Dendritic cell treated with granulocyte-macrophage colony-stimulating factor and Interleukin-4, amounts not matched to agents 40 ng/mL and 50 ng/mL, for 4 days (primary cell): ENCODE results near the gene C9orf78.

Experiments used
- H3K27ac Mint-ChIP-seq: one replicate; pipeline ENCODE4 v1.8.0; 2022; ENCODE audit warnings: mild to moderate bottlenecking, mixed read lengths
- H3K27me3 Mint-ChIP-seq: one replicate; pipeline ENCODE4 v1.8.0; 2022; ENCODE audit warnings: mild to moderate bottlenecking, mixed read lengths
- H3K36me3 Mint-ChIP-seq: one replicate; pipeline ENCODE4 v1.8.0; 2022; ENCODE audit warnings: low read depth, mixed read lengths
- H3K4me1 Mint-ChIP-seq: one replicate; pipeline ENCODE4 v1.8.0; 2022; ENCODE audit warnings: low read depth, mixed read lengths
- H3K4me3 Mint-ChIP-seq: one replicate; pipeline ENCODE4 v1.8.0; 2022; ENCODE audit warnings: mild to moderate bottlenecking, moderate library complexity, mixed read lengths
- H3K9me3 Mint-ChIP-seq: one replicate; pipeline ENCODE4 v1.8.0; 2022; ENCODE audit warnings: mixed read lengths
- intact Hi-C: fragments of 100-400 bp; cut with micrococcal nuclease; formaldehyde crosslinking; loops from one replicate; pipeline ENCODE4 v1.15.0; 2022

C9orf78 gene

GRCh38 chr9:129816501-129817435 is 18.3 kb downstream of the C9orf78 start:
- intact Hi-C loops: no loop called here
- H3K4me3 Mint-ChIP-seq: no peak overlapping the region
- peaks cover 96% of the 10 kb centered on the region for H3K36me3 Mint-ChIP-seq
- no peaks in the 10 kb centered on the region for H3K27me3 Mint-ChIP-seq
- no peaks in the 10 kb centered on the region for H3K9me3 Mint-ChIP-seq
- H3K27ac Mint-ChIP-seq: peak overlapping the region; percentile 69
- H3K4me1 Mint-ChIP-seq: peaks cover 57% of the 10 kb centered on the region

DNA sequence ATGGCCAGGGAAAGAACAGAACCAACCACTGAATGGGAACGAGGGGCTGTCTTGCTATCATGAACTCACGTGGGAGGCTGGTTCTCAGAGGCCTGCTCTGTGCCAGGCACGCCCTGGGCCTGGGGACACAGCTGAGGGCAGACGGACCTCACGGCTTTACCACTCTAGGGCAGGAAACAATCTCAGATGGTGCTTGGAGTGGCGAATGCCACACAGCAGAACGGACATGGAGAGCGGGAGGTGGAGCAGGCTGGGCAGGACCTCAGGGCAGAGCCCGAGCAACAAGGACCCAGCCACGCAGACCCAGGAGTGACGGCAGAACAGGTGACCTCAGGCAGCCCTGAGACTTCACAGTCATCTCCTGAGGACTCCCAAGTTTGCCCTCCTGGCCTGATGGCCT is 19.8 kb downstream of the C9orf78 start:
- Mint-ChIP-seq H3K27me3 (no peaks in the 10 kb centered on the region), H3K9me3 (no peaks in the 10 kb centered on the region), H3K36me3 (peaks cover 96% of the 10 kb centered on the region), H3K27ac (peak overlapping the region; percentile 40), H3K4me3 (no peak overlapping the region), H3K4me1 (peaks cover 57% of the 10 kb centered on the region)
- intact Hi-C loops: no loop called here

DNA sequence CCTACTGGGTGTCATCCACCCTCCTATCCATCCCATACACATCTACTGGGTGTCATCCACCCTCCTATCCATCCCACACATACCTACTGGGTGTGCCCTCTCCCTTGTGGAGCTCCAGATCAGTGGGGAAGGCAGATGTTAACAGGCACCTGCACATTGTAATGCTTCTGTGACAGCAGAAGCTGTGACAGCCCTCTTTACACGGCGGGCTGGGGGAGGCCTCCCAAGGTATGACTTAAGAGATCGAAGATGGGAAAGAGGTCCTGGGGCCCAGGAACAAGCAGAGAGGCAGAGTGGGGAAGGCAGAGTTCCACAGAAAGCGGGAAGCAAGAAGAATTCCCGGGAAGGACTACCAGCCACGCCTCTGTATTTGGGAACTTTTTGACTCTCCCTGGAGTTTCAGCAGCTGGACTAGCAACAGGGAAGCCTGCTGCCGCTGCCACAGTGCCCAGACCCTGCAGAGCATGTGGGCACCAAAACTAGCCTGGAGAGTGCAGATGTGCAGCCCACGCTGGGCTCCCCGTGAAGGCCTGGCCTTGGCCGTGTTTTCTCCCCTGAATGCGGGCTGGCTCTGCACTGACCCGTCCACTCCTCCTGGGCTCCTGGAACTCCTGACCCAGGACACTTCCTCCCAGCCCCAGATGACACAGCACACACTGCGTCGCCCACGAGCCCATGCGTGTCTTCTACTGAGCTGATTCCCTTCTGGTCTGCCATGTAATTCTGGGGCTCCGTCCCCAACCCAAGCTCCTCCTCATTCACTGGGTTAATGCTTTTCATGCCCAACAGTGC is 20.4 kb downstream of the C9orf78 start:
- Mint-ChIP-seq H3K27ac (peak overlapping the region; percentile 40), H3K36me3 (peaks cover 99% of the 10 kb centered on the region), H3K9me3 (no peaks in the 10 kb centered on the region), H3K4me3 (no peak overlapping the region), H3K4me1 (peaks cover 57% of the 10 kb centered on the region), H3K27me3 (no peaks in the 10 kb centered on the region)
- intact Hi-C loops: no loop called here

DNA sequence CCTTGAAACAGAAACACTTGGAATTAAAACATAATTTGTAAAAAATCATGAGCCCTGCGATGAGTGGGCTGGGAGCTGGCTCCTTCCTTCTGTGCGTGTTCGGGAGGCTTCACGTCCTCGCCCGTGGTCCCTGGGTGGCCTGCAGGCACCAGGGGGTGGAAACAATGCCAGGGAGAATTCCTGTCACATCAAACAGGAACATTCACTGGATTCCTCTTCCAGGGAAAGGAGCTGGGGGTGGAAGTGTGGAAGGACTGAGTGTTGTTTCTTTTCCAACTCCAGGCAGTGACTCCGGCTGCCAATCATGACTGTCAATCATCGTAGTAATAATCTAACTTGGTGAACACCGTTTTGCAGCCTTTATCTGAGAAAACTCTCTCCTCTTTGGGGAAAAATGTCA is 21.4 kb downstream of the C9orf78 start:
- H3K4me1 Mint-ChIP-seq: peaks cover 51% of the 10 kb centered on the region
- no peaks in the 10 kb centered on the region for H3K9me3 Mint-ChIP-seq
- H3K27me3 Mint-ChIP-seq: no peaks in the 10 kb centered on the region
- intact Hi-C loops: no loop called here
- H3K4me3 Mint-ChIP-seq: no peak overlapping the region
- H3K27ac Mint-ChIP-seq: no peak overlapping the region
- H3K36me3 Mint-ChIP-seq: peaks cover 100% of the 10 kb centered on the region

DNA sequence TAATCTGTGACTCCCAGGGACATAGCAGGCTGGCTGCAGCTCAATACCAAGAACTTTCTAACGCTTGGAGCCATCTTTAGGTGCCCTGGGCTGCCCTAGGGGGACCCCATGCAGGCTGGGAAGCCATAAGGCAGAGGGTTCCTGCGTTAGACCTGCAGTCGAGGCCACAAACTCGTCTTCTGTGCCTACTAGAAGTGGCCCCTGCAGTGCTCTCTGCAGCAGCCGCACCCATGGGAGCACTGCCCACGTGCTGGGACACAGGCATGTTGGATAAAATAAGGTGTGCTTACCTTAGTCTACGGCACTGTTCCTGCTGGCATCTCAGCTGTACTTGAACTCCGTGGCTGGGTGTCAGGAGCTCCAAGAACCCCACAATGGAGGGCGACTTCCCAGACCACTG is 22.7 kb downstream of the C9orf78 start:
- peaks cover 100% of the 10 kb centered on the region for H3K36me3 Mint-ChIP-seq
- intact Hi-C loops: no loop called here
- H3K9me3 Mint-ChIP-seq: no peaks in the 10 kb centered on the region
- peaks cover 38% of the 10 kb centered on the region for H3K4me1 Mint-ChIP-seq
- H3K4me3 Mint-ChIP-seq: no peak overlapping the region
- no peaks in the 10 kb centered on the region for H3K27me3 Mint-ChIP-seq
- H3K27ac Mint-ChIP-seq: no peak overlapping the region

DNA sequence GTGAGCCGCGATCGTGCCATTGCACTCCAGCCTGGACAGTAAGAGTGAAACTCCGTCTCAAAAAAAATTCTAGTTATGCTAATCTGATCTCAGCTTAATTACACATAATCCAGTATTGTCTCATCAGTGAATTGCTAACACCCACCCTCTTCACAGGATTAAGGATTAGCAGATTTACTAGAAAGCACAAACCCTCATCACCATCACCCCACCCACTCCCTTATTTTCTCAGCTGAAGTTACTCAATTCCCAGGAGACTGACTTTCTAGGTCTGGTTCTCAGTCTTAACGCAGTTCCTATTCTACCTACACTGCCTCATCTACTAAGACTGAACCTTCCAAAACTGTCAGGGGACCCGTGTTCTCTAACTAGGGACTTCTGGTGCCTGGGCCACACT is 23.1 kb downstream of the C9orf78 start:
- intact Hi-C loops: no loop called here
- no peak overlapping the region for H3K4me3 Mint-ChIP-seq
- peaks cover 38% of the 10 kb centered on the region for H3K4me1 Mint-ChIP-seq
- no peaks in the 10 kb centered on the region for H3K27me3 Mint-ChIP-seq
- peaks cover 100% of the 10 kb centered on the region for H3K36me3 Mint-ChIP-seq
- H3K27ac Mint-ChIP-seq: no peak overlapping the region
- no peaks in the 10 kb centered on the region for H3K9me3 Mint-ChIP-seq

GRCh38 chr9:129810788-129811187 is 24.3 kb downstream of the C9orf78 start:
- Mint-ChIP-seq H3K4me3 (no peak overlapping the region), H3K36me3 (peaks cover 99% of the 10 kb centered on the region), H3K27me3 (no peaks in the 10 kb centered on the region), H3K4me1 (peaks cover 40% of the 10 kb centered on the region), H3K9me3 (no peaks in the 10 kb centered on the region), H3K27ac (no peak overlapping the region)
- intact Hi-C loops: no loop called here

DNA sequence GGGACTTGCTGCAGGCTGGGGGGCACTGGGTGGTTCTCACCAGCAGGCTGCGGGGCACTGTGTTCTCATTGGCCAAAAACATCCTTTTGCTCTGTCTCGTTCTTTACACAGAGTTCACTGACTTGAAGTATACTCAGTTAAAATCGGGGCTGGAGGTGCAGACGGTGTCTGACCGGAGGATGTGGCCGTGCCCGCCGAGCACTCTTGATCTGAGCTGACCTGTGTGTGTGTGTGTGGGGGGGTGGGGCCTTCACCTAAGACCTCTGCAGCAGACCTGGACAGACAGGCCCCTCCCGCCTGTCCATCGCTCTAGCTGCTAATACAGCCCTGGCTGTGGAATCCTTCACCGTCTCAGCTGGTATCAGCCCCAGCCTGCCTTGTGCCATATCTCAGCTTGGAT is 25.0 kb downstream of the C9orf78 start:
- Mint-ChIP-seq H3K4me1 (peaks cover 38% of the 10 kb centered on the region), H3K27ac (no peak overlapping the region), H3K27me3 (no peaks in the 10 kb centered on the region), H3K36me3 (peaks cover 95% of the 10 kb centered on the region), H3K9me3 (no peaks in the 10 kb centered on the region), H3K4me3 (no peak overlapping the region)
- intact Hi-C loops: no loop called here

DNA sequence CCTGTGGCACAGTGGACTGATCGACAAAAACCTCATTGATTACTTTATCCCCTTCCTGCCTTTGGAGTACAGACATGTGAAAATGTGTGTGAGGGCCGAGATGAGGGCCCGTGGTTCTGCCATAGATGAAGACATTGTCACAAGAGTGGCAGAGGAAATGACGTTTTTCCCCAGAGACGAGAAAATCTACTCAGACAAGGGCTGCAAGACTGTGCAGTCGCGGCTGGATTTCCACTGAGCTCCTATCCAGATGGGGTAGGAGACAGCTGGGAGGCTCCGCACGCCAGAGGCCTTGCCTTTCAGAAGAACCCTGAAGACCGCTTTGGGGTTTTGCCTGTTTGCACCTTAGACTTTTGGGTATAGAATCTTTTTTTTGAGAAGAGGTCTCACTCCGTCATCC is 25.7 kb downstream of the C9orf78 start:
- intact Hi-C loops: no loop called here
- H3K27me3 Mint-ChIP-seq: no peaks in the 10 kb centered on the region
- H3K36me3 Mint-ChIP-seq: peaks cover 91% of the 10 kb centered on the region
- no peaks in the 10 kb centered on the region for H3K9me3 Mint-ChIP-seq
- H3K4me3 Mint-ChIP-seq: no peak overlapping the region
- H3K27ac Mint-ChIP-seq: no peak overlapping the region
- H3K4me1 Mint-ChIP-seq: peaks cover 33% of the 10 kb centered on the region

DNA sequence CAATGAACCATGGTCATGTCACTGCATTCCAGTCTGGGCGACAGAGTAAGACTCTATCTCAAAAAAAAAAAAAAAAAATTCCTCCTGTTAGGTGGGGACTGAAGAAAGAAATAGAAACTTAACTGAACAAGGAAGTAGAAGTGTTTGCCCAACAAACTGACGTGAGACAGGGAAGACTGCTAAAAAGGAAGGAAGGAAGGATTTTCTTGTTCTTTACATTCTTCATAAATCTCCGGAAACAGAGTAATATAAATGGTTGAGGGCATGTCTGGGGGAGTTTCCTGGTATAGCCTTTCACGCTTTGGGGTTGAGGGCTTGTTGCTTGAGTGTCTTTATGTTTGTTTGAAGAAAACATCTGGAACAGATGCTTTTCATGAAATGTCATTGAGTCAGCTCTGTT is 29.0 kb downstream of the C9orf78 start:
- H3K27me3 Mint-ChIP-seq: no peaks in the 10 kb centered on the region
- H3K9me3 Mint-ChIP-seq: no peaks in the 10 kb centered on the region
- peaks cover 65% of the 10 kb centered on the region for H3K36me3 Mint-ChIP-seq
- peaks cover 33% of the 10 kb centered on the region for H3K4me1 Mint-ChIP-seq
- peak overlapping the region; percentile 32 for H3K27ac Mint-ChIP-seq
- intact Hi-C loops: no loop called here
- H3K4me3 Mint-ChIP-seq: peak overlapping the region; percentile 24

DNA sequence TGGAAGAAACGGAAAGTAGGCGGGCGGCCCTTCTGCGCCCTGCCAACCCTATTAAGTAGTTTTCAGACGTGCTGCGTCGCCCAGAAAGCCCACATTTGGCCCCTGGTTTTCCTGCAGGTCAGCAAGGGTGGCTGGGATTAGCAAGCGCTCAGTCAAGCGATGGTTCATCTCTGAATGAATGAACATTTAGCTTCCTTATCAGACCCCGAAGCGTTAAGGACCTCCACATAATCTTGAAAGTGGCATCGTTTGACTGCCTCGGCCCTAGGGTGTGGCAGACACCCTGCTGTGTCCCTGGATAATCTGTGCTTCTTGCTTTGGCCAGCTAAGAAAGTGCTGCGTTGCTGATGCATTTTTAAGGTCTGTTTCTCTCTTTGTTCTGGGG is 31.4 kb downstream of the C9orf78 start:
- no peaks in the 10 kb centered on the region for H3K9me3 Mint-ChIP-seq
- intact Hi-C loops: no loop called here
- peak overlapping the region; percentile 93 for H3K27ac Mint-ChIP-seq
- no peaks in the 10 kb centered on the region for H3K27me3 Mint-ChIP-seq
- peaks cover 41% of the 10 kb centered on the region for H3K36me3 Mint-ChIP-seq
- H3K4me1 Mint-ChIP-seq: peaks cover 33% of the 10 kb centered on the region
- H3K4me3 Mint-ChIP-seq: peak overlapping the region; percentile 86

DNA sequence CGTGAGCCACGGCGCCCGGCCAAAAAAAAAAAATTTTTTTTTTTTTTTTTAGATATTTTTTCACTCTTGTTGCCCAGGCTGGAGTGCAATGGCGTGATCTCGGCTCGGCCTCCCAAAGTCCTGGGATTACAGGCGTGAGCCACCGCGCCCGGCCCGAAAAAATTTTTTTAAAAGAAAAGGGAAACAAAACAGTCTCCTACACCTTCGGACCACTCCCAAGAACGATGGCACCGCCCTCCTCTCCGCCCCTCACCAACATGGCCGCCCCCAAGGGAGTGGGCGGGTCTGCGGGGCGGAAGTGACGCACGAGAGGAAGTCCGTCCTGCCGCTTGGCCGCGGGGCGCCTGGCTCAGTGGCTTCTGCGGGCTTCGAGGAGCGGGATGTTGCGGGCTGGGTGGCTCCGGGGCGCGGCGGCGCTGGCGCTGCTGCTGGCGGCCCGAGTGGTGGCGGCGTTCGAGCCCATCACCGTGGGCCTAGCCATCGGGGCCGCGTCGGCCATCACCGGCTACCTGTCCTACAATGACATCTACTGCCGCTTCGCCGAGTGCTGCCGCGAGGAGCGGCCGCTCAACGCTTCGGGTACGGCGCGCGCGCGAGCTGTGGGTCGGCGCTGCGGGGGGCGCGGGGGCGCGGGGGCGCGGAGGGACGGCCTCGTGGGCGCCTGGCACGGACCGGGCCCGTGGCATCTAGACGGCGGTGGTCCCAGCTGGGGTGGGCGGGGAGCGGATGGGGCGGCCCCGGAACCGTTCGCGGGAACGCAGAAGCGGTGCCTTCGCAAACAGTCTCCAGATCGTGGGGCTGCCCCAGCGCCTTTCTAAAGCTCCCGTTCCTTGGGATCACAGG is 32.0 kb downstream of the C9orf78 start, which contains the start of gene TOR1B:
Gene TOR1B, plus strand, starts transcription at position 352 of the 843 bp plus-strand sequence. Its CDS starts 29 bp downstream, at position 381.
- intact Hi-C loops: no loop called here
- Mint-ChIP-seq H3K4me1 (peaks cover 33% of the 10 kb centered on the region), H3K4me3 (peak within 1 kb of the TSS; percentile 86), H3K27ac (peak within 1 kb of the TSS; percentile 93), H3K27me3 (no peaks in the 10 kb centered on the region), H3K36me3 (peaks cover 35% of the 10 kb centered on the region), H3K9me3 (no peaks in the 10 kb centered on the region)

GRCh38 chr9:129801504-129801903 is 33.6 kb downstream of the C9orf78 start:
- Mint-ChIP-seq H3K27me3 (no peaks in the 10 kb centered on the region), H3K36me3 (peaks cover 20% of the 10 kb centered on the region), H3K4me3 (no peak overlapping the region), H3K4me1 (peaks cover 24% of the 10 kb centered on the region), H3K9me3 (no peaks in the 10 kb centered on the region), H3K27ac (peak overlapping the region; percentile 1)
- intact Hi-C loops: no loop called here
